HG03045 (cell line): ENCODE measurements around the gene ENOX1.

Source experiments
- ATAC-seq: cut with Tn5 transposase; IDR thresholded peaks from one replicate; pipeline ENCODE4 v1.9.1; 2021; ENCODE audit warnings: mild to moderate bottlenecking, moderate library complexity; ENCODE audit not compliant: unreplicated experiment

The ENOX1 gene

GRCh38 chr13:43232144-43232872 is 554.5 kb downstream of the ENOX1 start:
- ATAC-seq: no peak

DNA sequence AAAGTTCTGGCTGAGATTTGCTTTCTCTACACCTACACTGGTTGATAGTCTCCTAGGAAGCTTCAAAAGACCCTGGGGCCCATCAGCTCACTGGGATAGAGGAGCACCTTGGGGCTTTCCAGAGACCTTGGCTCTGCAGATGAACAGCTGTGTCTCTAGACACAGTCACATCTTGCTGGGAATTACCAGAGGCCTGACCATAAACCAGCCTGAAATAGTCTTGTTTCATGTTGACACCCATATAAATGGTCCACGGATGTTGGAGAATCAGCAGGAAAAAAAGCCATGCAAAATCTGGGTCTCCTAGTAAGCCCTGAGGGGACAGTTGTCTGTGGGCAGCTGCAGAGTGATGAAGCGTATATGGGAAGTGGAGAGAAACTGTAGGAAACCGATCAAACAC is 555.8 kb downstream of the ENOX1 start:
- ATAC-seq: no peak

DNA sequence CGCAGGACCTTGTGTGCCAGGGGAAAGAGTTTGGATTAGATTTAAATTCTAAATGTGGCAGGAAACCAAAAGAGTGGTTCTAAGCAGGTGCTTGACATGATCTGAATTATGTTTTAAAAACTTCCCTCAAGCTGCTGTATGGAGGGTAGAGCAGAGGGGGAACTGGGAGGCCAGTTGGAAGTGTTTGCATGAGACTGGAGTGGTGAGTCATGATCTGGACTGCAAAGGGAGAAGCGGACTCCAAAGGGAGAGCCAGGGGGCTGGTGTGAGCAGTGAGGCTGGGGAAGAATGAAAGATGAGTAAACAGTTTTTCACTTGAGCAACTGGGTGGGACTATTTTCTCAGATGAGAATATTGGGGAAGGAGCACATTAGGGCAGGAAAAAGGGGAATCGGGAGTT is 557.3 kb downstream of the ENOX1 start:
- no peak for ATAC-seq

DNA sequence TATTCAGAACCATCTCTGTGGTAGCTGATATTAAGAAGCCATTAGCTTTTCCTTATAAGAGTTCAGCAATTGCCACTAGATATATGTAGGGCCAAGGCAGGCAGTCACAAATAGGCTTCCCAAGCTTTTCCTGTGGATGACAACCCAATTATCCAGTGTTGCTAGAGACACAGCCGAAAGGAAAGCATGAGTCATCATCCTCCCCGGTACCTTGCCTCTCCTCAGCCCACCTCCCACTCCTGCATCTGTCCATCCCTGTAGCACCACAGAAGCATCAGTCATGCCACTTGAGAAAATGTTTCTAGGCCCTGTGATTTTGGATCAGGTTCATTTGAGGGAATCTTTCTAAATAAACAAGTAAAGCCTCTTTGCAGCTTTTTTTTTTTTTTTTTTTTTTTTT is 559.1 kb downstream of the ENOX1 start:
- ATAC-seq: no peak

DNA sequence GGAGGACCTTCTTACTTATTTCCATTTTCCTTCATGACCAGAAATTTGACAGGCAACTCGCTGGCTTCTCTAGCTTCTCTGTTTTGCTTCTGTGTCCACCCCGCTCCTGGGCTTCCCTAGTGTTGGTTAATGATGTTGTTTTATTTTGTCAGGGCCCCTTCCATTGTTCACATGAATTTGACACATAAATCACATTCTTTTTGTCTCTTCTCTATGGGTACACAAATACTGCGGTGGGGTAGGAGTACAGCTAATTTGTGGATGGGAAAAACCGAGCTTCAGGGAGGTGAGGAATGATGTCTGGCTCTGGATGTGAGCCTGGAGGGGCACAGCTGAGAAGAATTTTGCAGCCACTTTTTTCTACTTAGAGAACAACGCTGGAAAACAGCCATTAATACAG is 563.6 kb downstream of the ENOX1 start:
- ATAC-seq: no peak

DNA sequence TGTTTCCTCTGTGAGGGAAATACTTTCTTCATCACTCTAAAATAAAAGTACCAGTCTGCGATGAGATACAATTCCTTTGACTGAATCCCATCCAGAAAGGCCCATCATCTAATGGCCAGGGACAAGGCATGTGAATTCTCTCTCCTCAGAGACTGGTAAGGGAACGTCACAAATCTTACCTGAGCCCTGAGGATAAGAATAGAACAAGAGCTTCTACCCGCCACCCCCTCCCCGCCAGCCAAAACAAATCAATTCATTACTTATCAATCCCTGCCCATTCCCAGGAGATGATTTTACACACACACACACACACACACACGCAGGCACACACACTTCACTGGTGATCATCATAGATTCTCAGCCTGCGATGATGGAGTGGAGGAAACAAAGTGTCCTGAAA is 564.7 kb downstream of the ENOX1 start:
- no peak for ATAC-seq

GRCh38 chr13:43221611-43222010 is 565.2 kb downstream of the ENOX1 start:
- ATAC-seq: no peak

DNA sequence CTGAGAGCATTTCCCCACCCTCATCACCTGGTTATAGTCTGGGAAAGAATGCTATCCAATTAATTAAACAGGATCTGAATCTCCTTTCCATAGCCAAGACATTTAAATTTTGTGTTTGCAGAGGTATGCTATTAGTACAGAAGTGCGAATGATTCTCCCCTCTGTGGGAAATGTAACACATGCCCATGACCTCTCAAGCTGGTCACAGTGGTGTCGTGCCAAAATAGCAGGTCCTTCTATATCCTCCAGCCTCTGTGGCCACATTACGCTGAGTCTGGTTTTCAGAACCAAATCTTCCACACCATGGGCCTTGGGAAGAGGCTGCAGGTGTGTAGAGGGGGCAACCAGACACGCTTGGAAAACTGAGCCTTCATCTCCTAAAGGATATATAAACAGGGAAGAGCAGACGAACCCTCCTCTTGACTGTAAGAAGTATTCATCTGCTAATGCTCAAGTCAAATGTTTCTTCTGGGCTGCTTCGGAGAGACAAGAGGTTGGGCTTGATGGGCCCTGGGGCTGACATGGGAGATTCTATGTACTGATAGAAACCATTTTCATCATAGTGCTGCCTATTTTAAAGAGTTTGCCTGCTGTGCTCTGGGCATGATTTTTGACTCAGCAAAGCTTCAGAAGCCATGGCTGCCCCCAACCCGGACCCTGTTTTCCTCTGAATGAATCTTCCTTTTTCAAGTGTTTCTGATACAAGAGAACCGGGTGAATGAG is 565.7 kb downstream of the ENOX1 start:
- no peak for ATAC-seq

DNA sequence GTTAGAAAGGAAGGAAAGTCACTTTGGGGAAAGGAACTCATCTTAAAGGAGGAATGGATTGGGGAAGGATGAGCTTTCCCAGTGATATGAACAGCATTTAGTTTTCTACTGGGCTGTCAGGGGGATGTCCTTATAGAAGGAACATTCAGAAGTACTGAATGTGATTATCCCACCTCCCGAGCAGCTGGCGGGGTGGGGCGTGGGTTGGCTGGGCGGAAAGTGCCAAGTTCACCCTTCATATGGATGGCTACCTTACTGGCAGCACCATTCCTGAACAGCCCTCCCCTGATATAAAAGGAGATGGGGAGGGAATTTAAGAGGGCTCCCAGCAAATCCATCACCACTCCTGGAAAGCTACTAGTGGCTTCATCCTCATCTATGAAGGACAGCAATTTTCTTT is 572.6 kb downstream of the ENOX1 start:
- ATAC-seq: no peak

GRCh38 chr13:43206838-43207237 is 579.9 kb downstream of the ENOX1 start:
- no peak for ATAC-seq

DNA sequence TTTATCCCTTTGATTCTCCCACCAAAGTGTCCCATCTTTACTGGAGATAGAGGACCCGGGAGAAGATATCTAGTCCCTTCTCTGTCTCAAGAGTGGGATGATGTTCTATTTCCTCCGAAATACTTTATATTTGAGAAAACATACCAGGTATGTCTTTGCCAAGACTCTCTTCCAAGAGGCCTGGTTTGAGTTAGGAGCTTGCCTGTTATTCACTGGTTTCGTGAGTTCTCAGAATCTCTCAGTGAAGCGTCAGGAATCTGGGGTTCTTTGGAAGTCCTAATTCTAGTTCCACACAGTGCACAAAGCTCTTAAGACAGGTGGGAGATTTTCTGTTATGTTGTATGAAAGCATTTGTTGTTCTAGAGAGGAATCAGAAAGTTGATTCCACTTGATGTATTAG is 581.4 kb downstream of the ENOX1 start:
- ATAC-seq: no peak

DNA sequence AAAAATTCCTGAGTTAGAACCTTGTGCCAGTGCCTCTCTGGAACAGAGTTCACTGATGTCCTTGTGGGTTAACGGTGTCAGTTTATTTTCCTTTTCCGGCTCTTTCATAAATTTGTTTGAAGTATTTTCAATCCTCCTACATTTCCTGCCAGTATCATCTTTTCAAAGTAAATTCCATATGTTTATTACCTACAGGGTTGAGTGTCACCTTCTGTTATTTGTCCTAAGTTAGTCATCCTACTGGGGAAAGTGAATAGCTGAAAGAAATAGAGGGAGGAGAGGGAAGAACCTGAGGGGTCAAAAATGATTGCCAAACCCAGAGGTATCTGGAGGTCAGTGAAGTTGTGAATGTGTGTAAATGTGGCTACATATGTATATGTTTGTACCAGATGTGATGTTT is 582.2 kb downstream of the ENOX1 start:
- ATAC-seq: no peak

- no peak for ATAC-seq
These were observed 583.0 kb downstream of the ENOX1 start for GRCh38 chr13:43203781-43204180.

DNA sequence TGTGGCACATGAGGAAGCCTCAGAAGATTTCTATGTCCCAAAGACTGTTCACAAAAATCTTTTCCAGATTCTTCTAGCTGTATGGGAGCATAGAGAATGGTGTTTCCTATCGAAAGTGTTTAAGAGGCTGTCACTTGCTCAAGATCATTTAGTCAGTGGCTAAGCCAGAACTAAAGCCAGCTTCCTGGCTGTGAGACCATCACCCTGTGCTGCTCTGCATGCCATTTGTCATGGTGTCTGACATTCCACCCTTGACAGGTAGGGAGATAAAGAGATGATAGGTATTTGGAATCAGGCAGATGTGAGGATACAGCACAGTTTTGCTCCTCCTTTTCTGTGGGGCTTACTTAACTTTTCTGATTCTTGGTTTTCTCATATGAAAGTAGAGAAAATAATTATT is 586.0 kb downstream of the ENOX1 start:
- ATAC-seq: no peak

DNA sequence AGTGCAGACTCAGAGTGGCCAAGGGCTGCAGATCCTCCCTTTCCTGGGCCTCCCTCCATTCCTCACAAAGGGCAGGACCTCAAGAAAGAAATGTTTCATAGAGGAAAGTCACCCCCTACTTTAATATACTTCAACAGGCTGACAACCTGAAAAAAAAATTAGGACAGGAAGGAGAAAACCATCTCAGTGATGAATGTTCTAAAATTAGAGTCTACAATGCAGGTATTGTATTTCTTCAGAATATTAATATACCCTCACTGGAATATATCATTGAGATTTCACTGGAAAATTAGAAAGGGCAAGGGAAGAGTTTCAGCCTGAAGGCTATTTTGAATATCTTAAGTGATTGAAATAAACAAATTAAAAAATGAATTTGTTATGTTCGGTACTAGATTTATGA is 586.5 kb downstream of the ENOX1 start:
- no peak for ATAC-seq

DNA sequence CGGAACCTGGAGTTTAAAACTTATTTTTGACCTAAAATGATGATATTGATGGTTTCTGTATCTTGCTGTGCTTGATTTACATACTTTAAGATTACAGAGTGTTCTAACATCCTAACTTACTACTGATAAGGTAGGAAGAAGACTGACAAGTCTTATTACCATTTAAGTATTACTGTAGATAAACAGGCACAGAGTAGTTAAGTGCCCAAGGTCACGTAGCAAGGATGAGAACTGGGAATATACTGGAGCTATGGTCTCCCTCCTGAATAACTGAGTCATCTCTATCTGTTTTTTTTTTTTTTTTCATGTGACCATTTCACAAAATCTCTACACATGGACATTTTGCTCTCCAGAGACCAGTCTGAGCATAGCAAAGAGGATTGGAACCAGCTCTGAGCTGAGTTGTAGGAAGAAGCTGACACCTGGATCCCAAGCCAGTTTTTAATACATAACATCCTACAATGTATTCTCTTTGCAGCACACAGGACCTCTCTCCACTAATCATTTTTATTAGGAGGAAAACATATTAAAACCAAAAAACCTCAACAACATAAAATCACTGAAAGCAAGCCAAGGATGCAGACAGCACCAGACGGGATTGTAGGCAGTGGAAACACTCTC is 589.9 kb downstream of the ENOX1 start:
- ATAC-seq: no peak

GRCh38 chr13:43196086-43196621 is 590.6 kb downstream of the ENOX1 start:
- no peak for ATAC-seq

GRCh38 chr13:43195551-43195950 is 591.2 kb downstream of the ENOX1 start:
- no peak for ATAC-seq

DNA sequence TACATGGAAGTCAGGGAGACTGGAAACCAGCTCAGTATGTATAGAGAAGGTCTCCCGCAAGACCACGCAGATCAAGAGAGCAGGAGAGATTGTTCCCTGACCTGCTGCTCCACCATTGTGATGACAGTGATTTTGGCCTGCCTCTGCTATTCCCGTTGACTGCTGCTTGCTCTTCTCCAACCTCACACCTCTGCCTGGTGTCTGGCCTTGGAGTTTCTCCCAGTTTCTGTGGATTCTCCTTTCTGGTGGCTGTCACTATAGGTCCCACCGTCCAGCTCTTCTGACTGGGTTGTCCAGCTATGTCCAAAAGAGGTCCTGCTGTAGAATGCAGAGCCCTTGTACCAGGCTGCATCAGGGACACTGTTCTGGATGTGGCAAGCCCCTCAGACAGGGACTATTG is 591.7 kb downstream of the ENOX1 start:
- ATAC-seq: no peak

- ATAC-seq: no peak
These were observed 592.9 kb downstream of the ENOX1 start for GRCh38 chr13:43193789-43194420.

DNA sequence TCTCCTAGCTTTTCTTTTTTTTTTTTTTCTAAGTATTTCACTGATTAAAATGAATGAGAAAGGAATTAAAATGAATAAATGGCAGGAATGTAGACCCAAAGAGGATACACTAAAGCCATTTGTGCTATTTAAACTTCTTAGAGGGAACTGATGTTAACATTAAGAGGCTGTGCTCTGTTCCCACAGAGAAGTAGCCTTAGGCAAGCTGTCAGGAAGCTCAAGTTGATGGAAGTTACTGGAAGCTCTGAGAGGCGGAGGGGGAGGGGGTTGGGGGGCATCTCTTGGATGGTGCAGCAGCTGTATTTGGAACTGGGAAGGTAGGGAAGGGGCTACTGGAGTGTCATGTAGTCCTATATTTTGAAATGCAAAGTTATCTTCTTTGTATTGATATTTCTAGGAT is 595.2 kb downstream of the ENOX1 start:
- no peak for ATAC-seq
